T-helper 1 cell treated with Interleukin-12 subunit alpha and Interleukin-12 subunit beta and Interleukin-4 antibody, amounts not matched to agents 30 μg/mL and 1 μg/mL, for 36 hours (primary cell): ENCODE data around the gene HLA-DQB1.
A peak's percentile ranks its signal among the peaks of the same experiment; 100 is the strongest.
"Not testable (repeated sequence)": the region's sequence is repeated elsewhere in the genome, so short reads cannot be mapped to it uniquely, and the experiment has no call there.

Experiments
- H3K27ac Mint-ChIP-seq: one replicate; pipeline ENCODE4 v1.8.0; 2021; ENCODE audit warnings: mild to moderate bottlenecking, mixed read lengths
- H3K27me3 Mint-ChIP-seq: one replicate; pipeline ENCODE4 v1.8.0; 2021; ENCODE audit warnings: low read depth, mixed read lengths
- H3K36me3 Mint-ChIP-seq: one replicate; pipeline ENCODE4 v1.8.0; 2021; ENCODE audit warnings: low read depth, mixed read lengths
- H3K4me1 Mint-ChIP-seq: one replicate; pipeline ENCODE4 v1.8.0; 2021; ENCODE audit warnings: low read depth, mixed read lengths
- H3K4me3 Mint-ChIP-seq: one replicate; pipeline ENCODE4 v1.8.0; 2021; ENCODE audit warnings: mild to moderate bottlenecking, moderate library complexity, mixed read lengths
- H3K9me3 Mint-ChIP-seq: one replicate; pipeline ENCODE4 v1.8.0; 2021; ENCODE audit warnings: mixed read lengths

HLA-DQB1 gene

DNA sequence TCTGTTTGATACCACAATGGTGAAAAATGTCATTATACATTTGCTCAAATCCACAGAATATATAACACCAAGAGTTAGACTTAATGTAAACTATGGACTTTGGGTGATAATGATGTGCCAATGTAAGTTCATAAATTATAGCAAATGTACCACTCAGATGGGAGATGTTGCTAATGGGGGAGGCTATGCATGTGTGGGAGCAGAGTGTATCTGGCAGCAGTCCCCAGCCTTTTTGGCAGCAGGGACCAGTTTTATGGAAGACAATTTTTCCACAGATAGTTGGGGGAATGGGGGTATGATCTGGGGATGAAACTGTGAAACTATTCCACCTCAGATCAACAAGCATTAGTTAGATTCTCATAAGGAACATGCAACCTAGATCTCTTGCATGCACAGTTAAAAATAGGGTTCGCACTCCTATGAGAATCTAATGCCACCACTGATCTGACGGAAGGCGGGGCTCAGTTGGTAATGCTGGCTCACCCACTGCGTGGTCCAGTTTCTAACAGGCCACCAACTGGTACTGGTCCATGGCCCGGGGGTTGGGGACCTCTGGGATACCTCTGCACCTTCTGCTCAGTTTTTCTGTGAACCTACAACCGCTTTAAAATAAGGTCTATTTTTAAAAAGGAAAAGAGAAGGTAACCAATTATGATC, 21.3 kb downstream of the HLA-DQB1 start:
- Mint-ChIP-seq H3K27ac (no peak overlapping the region), H3K27me3 (peaks cover 26% of the 10 kb centered on the region), H3K4me3 (no peak overlapping the region), H3K9me3 (no peaks in the 10 kb centered on the region), H3K36me3 (peaks cover 21% of the 10 kb centered on the region), H3K4me1 (peaks cover 17% of the 10 kb centered on the region)

DNA sequence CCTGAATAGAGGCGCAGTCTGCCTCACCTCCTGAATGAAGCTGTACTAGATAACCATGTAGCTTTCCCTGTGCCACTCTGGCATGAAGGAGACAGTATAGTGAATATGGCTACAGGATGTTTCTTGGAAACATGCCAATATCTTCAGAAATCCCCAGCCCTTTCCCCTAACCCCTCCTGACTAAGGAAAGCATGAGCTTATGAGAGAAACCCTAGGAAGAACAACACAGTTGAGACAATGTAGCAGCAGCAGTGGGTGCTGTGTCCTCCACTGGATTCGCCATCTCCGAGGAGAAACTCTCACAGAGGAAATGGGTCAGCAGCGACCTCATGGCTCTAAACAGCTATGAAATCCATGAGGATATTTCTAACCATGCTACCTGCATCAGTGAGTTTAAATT, 22.6 kb downstream of the HLA-DQB1 start:
- Mint-ChIP-seq H3K27ac (no peak overlapping the region), H3K27me3 (peaks cover 31% of the 10 kb centered on the region), H3K4me1 (peaks cover 19% of the 10 kb centered on the region), H3K9me3 (no peaks in the 10 kb centered on the region), H3K4me3 (no peak overlapping the region), H3K36me3 (peaks cover 26% of the 10 kb centered on the region)

DNA sequence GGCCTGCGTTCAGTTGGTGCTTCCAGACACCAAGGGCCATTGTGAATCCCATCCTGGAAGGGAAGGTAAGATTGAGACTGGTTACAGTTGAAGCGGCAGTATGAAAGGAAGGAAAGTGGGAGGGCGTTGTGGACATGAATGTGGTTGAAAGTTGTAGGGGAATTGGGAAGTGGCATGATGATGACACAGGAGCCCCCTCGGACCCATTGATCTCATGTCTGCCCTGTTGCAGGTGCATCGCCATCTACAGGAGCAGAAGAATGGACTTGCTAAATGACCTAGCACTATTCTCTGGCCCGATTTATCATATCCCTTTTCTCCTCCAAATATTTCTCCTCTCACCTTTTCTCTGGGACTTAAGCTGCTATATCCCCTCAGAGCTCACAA, 23.7 kb downstream of the HLA-DQB1 start:
- no peak overlapping the region for H3K27ac Mint-ChIP-seq
- H3K4me3 Mint-ChIP-seq: no peak overlapping the region
- peaks cover 28% of the 10 kb centered on the region for H3K36me3 Mint-ChIP-seq
- H3K4me1 Mint-ChIP-seq: peaks cover 24% of the 10 kb centered on the region
- peaks cover 25% of the 10 kb centered on the region for H3K27me3 Mint-ChIP-seq
- no peaks in the 10 kb centered on the region for H3K9me3 Mint-ChIP-seq

DNA sequence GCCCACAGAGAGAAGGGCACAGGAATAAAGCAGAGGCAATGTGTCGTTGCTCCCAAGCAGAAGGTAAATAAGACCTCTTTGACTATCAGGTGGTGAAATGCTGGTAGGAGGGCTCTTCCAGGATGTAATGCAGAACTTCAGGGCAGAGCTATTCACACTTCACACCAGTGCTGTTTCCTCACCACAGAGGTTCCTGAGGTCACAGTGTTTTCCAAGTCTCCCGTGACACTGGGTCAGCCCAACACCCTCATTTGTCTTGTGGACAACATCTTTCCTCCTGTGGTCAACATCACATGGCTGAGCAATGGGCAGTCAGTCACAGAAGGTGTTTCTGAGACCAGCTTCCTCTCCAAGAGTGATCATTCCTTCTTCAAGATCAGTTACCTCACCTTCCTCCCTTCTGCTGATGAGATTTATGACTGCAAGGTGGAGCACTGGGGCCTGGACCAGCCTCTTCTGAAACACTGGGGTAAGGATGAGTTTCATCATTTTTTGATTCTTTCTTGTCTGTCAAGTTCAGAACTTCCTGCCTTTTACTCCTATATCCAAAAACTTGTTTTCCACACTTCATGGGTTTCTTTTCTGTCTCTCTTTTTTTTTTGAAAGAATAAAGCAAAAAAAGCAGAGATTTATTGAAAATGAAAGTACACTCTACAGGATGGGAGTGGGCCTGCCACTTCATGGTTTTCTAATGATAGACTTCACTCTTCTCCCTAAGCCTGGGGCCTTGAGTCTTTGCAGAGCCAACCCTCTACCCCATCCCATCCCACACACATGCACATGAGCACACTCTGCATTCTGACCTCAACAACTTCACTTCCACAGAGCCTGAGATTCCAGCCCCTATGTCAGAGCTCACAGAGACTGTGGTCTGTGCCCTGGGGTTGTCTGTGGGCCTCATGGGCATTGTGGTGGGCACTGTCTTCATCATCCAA, 24.4 kb downstream of the HLA-DQB1 start:
- H3K4me1 Mint-ChIP-seq: peaks cover 26% of the 10 kb centered on the region

DNA sequence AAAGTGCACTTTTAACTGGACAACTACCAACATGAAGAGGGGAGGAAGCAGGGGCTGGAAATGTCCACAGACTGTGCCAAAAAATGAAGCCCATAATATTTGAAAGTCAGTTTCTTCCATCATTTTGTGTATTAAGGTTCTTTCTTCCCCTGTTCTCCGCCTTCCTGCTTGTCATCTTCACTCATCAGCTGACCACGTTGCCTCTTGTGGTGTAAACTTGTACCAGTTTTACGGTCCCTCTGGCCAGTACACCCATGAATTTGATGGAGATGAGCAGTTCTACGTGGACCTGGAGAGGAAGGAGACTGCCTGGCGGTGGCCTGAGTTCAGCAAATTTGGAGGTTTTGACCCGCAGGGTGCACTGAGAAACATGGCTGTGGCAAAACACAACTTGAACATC, 25.3 kb downstream of the HLA-DQB1 start:
- H3K4me3 Mint-ChIP-seq: no peak overlapping the region
- H3K9me3 Mint-ChIP-seq: no peaks in the 10 kb centered on the region
- H3K36me3 Mint-ChIP-seq: peaks cover 28% of the 10 kb centered on the region
- peaks cover 17% of the 10 kb centered on the region for H3K27me3 Mint-ChIP-seq
- no peak overlapping the region for H3K27ac Mint-ChIP-seq
- peaks cover 27% of the 10 kb centered on the region for H3K4me1 Mint-ChIP-seq

More for the DNA sequence above, 24.4 kb downstream of the HLA-DQB1 start:
- Mint-ChIP-seq H3K27me3 (peaks cover 21% of the 10 kb centered on the region), H3K27ac (peak overlapping the region; percentile 22), H3K36me3 (peaks cover 28% of the 10 kb centered on the region)
- H3K4me3 Mint-ChIP-seq, H3K9me3 Mint-ChIP-seq: not testable (repeated sequence)

DNA sequence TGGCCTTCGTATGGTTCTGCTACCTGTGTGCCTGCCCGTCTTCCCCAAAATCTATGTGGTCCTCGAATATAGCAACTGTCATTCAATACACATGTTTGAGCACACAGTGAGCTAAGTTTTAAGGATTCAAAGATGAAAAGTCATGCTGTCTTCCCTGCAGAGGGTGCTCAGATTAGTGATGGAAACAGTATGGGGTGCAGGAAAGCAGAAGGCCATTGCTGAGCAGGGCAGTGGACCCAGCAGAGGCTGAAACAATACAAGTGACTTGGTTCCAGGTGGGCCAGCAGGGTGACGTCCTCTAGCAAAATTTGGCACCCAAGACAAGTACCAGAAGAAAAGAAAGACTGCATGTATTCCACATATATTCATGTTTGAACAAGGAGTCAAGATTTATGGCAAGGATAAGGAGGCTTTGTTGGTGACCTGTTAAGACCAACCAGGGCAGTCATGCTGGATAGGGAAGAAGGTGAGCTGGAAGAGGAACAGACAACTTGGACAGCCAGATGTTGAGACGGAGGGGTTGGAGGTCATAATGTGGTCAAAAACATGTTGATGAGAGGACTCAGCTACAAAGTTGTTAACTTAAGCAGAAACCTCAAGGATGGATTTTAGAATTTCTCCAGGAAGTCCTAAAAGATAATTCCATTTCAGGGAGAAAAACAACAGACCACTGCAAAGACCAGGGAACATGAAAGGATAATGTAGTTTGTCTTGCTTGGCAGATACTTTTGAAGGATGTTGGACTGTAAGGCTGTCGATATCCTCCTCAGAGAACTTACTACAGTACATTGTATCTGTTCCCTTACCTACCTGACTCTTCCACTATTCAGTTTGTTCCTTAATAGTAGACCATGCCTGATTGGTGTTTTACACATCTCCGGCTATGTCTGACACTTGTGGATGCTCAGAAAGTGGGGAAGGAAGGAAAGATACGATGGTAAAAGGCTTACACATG, 26.7 kb downstream of the HLA-DQB1 start:
- H3K27me3 Mint-ChIP-seq: peaks cover 24% of the 10 kb centered on the region
- H3K36me3 Mint-ChIP-seq: peaks cover 24% of the 10 kb centered on the region
- peak overlapping the region; percentile 32 for H3K4me3 Mint-ChIP-seq
- peaks cover 31% of the 10 kb centered on the region for H3K4me1 Mint-ChIP-seq
- no peaks in the 10 kb centered on the region for H3K9me3 Mint-ChIP-seq
- H3K27ac Mint-ChIP-seq: no peak overlapping the region

DNA sequence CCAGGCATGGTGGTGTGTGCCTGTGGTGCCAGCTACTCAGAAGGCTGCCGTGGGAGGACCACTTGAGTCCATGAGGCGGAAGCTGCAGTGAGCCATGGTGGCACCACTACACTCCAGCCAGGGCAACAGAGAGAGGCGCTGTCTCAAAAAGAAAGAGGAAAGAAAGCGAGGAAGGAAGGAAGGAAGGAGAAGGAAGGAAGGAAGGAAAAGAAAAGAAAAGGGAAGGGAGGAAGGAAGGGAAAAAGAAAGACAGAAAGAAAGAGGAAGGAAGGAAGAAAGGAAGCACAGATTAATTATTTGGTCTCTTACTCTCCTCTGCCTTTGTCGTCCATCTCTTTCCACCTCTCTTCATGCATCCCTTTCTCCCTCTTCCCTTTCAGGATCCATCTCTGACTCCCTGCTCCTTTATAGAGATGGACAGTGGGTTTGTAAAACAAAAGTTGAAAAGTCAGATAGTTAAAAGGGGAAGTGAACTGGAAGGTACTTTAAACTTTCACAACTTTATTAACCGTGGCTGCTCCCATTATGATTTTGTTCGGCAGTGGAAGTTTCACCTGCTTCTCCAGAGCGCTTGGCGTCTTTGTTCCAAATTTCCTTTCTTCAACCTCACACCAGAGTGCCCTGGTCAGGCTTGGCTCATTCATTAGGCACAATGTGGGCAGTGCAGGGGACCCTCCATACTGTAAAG, 27.8 kb downstream of the HLA-DQB1 start:
- Mint-ChIP-seq H3K4me1 (peaks cover 39% of the 10 kb centered on the region), H3K27ac (no peak overlapping the region), H3K4me3 (peak overlapping the region; percentile 67), H3K27me3 (peaks cover 25% of the 10 kb centered on the region), H3K36me3 (peaks cover 23% of the 10 kb centered on the region), H3K9me3 (no peaks in the 10 kb centered on the region)

DNA sequence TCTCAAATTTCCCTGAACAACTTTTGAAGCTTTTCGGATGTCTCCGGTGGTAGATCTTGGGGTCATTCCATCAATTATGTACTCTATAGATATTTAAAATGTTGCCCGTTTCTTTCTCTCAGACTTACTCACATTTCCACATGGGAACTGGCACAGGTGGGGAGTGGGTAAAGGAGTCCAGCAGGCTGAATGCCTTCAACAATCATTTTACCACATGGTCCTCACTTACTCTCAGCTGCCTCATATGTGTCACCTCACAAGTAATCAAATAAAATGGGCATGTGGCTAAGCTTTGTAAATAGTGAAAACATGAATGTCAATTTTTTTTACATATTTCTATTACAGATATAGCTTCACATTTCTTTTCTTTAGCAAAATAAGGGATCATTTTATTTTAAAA, 28.6 kb downstream of the HLA-DQB1 start:
- H3K36me3 Mint-ChIP-seq: peaks cover 21% of the 10 kb centered on the region
- peaks cover 41% of the 10 kb centered on the region for H3K4me1 Mint-ChIP-seq
- no peaks in the 10 kb centered on the region for H3K9me3 Mint-ChIP-seq
- peak overlapping the region; percentile 53 for H3K27ac Mint-ChIP-seq
- H3K4me3 Mint-ChIP-seq: peak overlapping the region; percentile 50
- H3K27me3 Mint-ChIP-seq: peaks cover 25% of the 10 kb centered on the region

DNA sequence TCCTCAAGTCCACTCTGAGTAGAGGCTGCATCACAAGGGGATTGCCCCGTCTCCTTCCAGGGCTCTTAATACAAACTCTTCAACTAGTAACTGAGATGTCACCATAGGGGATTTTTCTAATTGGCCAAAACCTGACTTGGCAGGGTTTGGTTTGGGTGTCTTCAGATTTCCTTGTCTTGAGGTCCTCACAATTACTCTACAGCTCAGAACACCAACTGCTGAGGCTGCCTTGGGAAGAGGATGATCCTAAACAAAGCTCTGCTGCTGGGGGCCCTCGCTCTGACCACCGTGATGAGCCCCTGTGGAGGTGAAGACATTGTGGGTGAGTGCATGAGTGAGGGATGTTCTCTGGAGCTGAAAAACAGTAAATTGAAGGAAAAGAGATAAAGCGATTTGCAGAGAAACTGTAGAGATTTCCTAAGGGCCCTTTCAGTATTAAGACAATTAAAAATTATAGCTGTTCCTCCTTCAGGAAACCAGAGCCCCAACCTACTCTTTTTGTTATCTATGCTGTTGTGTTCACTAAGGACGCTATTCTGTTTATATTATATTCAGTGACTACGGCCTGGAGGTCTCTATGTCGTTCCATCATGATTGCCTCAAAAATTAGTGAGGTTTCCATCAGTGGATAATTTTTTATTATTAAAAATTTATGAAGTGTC, 29.1 kb downstream of the HLA-DQB1 start, which contains the start of gene HLA-DQA1:
TSS of gene HLA-DQA1 (plus strand) at position 188 of the 662 bp plus-strand sequence. CDS start at position 241, 53 bp downstream.
- Mint-ChIP-seq H3K4me1 (peaks cover 38% of the 10 kb centered on the region), H3K36me3 (peaks cover 17% of the 10 kb centered on the region), H3K27ac (peak within 1 kb of the TSS; percentile 83), H3K27me3 (peaks cover 25% of the 10 kb centered on the region), H3K4me3 (peak within 1 kb of the TSS; percentile 87), H3K9me3 (no peaks in the 10 kb centered on the region)

DNA sequence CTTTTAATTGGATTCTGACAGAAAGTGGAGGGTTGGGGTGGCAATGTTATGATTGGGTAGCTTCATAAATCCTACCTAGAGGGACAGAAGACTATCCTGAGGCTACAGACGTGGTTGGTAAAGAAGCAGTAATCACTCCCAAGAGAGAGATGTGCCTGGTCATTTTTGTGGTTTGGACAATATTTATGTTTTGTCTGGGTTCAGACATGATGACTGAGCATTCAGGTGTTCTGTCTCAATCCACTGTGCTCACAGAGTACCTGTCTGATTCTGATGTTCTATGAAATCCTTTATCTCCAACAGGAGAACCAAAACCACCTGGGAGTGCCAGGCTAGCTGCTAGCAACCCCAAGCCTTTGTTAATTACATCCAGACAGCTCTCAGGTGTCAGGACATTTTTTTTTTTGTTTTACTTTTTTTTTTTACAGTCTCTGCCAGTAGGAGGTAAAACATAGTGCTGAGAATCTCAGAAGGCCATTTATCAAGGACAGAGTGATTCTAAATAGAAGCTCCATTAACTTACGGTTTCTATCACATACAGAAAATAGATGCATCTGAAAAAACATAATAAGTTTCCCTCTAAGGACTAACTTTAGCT, 30.8 kb downstream of the HLA-DQB1 start:
- Mint-ChIP-seq H3K9me3 (no peaks in the 10 kb centered on the region), H3K4me1 (peaks cover 24% of the 10 kb centered on the region), H3K27me3 (peaks cover 21% of the 10 kb centered on the region), H3K36me3 (peaks cover 9% of the 10 kb centered on the region), H3K27ac (peak overlapping the region; percentile 3), H3K4me3 (no peak overlapping the region)

- not testable (repeated sequence) for H3K27ac Mint-ChIP-seq, H3K36me3 Mint-ChIP-seq, H3K27me3 Mint-ChIP-seq, H3K4me3 Mint-ChIP-seq, H3K9me3 Mint-ChIP-seq
- peaks cover 24% of the 10 kb centered on the region for H3K4me1 Mint-ChIP-seq
These were observed 36.7 kb downstream of the HLA-DQB1 start for GRCh38 chr6:32629793-32630192.

- H3K4me3 Mint-ChIP-seq: peak overlapping the region; percentile 30
- H3K27me3 Mint-ChIP-seq: no peaks in the 10 kb centered on the region
- H3K4me1 Mint-ChIP-seq: peaks cover 28% of the 10 kb centered on the region
- peaks cover 5% of the 10 kb centered on the region for H3K9me3 Mint-ChIP-seq
- peaks cover 3% of the 10 kb centered on the region for H3K36me3 Mint-ChIP-seq
- peak overlapping the region; percentile 89 for H3K27ac Mint-ChIP-seq
These were observed 38.6 kb downstream of the HLA-DQB1 start for GRCh38 chr6:32627831-32628230.

- peaks cover 3% of the 10 kb centered on the region for H3K36me3 Mint-ChIP-seq
- no peak overlapping the region for H3K4me3 Mint-ChIP-seq
- H3K4me1 Mint-ChIP-seq: peaks cover 34% of the 10 kb centered on the region
- H3K27me3 Mint-ChIP-seq: no peaks in the 10 kb centered on the region
- peaks cover 5% of the 10 kb centered on the region for H3K9me3 Mint-ChIP-seq
- H3K27ac Mint-ChIP-seq: peak overlapping the region; percentile 89
These were observed 39.2 kb downstream of the HLA-DQB1 start for GRCh38 chr6:32627249-32627648.
